Astrocyte of the cerebellum (primary cell): ENCODE data around the gene DNASE1L3.

ENCODE experiments used
- DNase-seq: peaks from one replicate; pipeline ENCODE4 v3.0.0-alpha.2; 2011; ENCODE audit warnings: low read depth
- H3K4me3 ChIP-seq: 2 replicates; pipeline ENCODE4 v1.5.1; 2011; ENCODE audit warnings: mild to moderate bottlenecking, low read depth, low read length, moderate library complexity
- in situ Hi-C: cut with HindIII; loops from 2 replicates; pipeline ENCODE4 v1.10.0; 2017; ENCODE audit warnings: low sequenced_read_pairs
- TF ChIP-seq, protein P1 (sequence below): IDR thresholded peaks from 2 replicates; pipeline ENCODE4 v1.5.1; 2012; ENCODE audit warnings: low read length, low read depth, moderate library complexity, mild to moderate bottlenecking; ENCODE audit errors: missing control alignments

DNASE1L3 gene

DNA sequence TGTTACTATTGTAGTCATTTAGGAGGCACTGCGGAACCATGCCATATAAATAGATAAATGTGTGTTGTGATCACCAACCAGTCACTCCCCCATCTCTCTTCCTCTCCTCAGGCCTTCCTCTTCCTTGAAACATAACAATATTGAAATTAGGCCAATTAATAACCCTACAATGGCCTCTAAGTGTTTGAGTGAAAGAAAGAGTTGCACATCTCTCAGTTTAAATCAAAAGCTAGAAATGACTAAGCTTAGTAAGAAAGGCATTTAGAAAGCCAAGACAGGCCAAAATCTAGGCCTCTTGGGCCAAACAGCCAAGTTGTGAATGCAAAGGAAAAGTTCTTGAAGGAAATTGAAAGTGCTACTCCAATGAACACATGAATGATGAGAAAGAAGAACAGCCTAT lies 8.1 kb upstream of the DNASE1L3 start:
- DNase-seq: no peak
- H3K4me3 ChIP-seq: no peak overlapping the region
- in situ Hi-C loops: no loop called here
- TF ChIP-seq, protein P1, sequence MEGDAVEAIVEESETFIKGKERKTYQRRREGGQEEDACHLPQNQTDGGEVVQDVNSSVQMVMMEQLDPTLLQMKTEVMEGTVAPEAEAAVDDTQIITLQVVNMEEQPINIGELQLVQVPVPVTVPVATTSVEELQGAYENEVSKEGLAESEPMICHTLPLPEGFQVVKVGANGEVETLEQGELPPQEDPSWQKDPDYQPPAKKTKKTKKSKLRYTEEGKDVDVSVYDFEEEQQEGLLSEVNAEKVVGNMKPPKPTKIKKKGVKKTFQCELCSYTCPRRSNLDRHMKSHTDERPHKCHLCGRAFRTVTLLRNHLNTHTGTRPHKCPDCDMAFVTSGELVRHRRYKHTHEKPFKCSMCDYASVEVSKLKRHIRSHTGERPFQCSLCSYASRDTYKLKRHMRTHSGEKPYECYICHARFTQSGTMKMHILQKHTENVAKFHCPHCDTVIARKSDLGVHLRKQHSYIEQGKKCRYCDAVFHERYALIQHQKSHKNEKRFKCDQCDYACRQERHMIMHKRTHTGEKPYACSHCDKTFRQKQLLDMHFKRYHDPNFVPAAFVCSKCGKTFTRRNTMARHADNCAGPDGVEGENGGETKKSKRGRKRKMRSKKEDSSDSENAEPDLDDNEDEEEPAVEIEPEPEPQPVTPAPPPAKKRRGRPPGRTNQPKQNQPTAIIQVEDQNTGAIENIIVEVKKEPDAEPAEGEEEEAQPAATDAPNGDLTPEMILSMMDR: no peak

DNA sequence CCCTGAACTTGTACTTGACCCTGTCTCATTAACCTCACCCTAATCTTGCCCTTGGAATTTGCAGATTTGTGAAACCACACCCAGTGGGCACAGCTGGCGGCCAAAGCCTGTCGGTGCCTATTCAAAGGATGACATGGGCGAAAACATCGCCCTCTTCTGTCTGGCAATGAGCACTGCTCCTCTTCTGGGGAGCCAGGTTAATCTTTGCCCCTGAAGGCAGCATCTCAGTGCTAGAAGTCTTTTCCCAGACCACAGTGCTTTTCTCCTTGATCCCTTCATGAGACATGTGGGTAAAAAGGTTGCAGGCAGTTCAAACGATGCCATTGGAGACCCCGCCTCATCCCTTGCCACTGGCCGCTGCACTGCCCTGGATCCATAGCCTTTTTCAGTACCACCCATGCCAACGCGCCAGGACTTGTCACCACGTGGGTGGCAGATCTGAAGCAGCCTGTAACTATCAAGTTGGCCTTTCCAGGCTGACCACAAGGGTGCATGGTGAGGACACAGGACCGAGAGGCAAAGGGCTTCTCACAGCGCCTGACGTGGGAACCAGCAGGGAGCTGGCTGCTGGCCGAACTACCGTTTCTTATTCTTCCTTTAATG lies 6.5 kb upstream of the DNASE1L3 start:
- peak overlapping the region; percentile 3 for H3K4me3 ChIP-seq
- in situ Hi-C loops: no loop called here
- TF ChIP-seq, protein P1: peak; percentile 88
- peak; percentile 74 for DNase-seq

DNA sequence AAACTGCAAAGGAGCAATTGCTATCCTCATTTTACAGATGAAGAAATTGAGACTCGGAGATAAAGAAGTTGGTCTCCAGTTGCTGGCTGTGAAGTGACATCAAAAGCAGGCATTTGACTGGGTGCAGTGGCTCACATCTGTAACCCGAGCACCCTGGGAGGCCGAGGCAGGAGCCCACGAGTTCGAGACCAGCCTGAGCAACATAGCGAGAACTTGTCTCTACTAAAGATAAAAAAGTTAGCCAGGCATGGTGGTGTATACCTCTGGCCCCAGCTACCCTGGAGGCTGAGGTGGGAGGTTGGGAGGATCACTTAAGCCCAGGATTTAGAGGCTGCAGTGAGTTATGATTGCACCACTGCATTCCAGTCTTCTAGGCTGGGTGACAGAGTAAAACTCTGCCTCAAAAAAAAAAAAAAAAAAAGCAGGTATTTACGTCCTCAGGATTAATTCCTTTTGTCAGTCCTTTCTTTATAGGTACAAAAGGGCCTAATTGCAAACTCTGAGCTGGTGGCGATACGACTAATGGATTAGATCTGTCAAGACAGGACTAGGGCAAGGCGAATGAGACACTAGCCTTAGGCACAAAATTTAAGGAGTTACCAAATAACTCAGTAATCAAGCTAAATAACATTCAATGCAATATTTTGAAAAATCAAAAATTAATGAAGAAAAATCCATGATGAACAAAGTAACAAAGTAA lies 5.9 kb upstream of the DNASE1L3 start:
- no peak overlapping the region for H3K4me3 ChIP-seq
- no peak for DNase-seq
- TF ChIP-seq, protein P1: no peak
- in situ Hi-C loops: no loop called here

DNA sequence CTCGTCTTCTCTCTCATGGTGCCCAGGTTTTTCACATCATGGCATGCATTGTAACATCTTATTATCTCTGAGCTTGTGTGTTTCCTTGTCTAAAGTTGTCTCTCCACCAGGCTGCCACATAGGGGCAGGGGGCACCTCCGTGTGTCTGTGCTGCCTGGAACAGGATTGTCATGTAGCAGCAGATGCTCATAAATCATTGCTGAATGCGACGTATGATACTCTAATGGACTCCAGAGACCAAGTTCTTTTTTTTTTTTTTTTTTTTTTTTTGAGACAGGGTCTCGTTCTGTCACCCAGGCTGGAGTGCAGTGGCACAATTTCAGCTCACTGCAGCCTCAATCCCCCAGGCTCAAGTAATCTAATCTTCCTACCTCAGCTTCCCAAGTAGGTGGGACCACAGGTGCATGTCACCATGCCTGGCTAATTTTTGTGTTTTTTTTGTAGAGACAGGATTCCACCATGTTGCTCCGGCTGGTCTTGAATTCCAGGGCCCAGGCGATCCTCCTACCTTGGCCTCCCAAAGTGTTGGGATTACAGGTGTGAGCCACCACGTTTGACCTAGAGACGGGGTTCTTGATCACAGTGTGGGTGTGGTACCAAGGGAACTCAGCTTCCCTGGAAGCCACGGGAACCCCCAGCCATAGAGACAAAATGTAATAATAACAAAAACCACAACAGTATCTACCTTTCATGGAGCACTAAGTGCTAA lies 4.7 kb upstream of the DNASE1L3 start:
- no peak for DNase-seq
- in situ Hi-C loops: no loop called here
- H3K4me3 ChIP-seq: no peak overlapping the region
- TF ChIP-seq, protein P1: no peak

DNA sequence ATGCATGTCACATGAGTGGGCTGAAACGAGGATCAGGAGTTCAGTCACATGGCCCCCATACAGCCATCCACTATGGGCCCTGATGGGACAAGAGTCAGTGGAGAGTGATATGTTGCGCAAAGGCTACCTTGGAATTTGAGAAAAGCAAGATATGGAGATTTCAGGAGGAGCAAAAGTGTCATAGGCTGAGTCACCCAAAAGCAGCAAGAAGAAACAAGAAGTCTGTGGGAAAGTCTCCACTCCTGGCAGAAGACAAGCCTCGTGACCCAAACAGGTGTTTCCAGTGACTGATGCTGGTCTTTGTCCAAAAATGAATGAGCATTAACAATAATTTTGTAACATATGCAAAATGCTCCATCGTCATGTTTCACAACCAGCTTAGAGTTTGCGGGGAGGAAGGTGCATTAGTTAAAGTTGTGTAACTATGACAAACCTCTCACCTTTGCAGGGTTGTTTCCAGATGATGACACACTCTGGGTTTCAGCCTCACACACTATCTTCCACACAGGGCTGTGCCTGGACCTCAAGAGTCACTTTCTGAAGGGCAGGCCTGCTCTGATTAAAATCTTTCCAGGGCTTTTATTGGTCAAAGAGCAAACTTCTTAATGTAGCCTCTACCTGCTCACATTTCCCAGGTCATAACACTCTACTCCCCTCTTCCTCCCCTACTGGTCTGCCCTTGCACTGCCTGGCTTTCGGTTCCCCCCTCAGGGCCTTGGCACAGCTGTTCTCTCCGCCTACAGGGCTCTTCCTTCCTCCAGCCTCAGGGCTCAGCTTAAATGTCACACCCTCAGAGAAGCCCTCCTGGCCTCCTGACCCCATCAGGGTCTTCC lies 3.9 kb upstream of the DNASE1L3 start:
- in situ Hi-C loops: no loop called here
- no peak overlapping the region for H3K4me3 ChIP-seq
- DNase-seq: no peak
- TF ChIP-seq, protein P1: no peak

DNA sequence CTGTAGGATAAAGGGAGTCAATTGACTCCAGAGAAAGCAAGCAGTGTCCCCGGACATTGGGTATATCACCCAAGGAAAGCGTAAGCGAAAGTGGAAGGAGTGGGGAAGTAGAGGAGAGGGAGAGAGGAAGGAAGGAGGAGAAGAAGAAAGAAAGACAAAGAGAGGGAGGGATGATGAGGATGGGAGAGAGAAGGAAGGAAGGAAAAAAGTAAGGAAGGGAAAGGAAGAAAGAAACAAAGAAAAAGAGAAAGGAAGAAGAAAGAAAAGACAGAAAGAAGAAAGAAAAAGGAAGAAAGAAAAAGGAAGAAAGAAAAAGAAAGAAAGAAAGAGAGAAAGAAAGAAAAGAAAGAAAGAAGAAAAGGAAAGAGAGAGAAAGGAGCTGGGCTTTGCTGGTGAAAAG lies 839 bp downstream of the DNASE1L3 start:
- no peak for DNase-seq
- in situ Hi-C loops: no loop called here
- TF ChIP-seq, protein P1: no peak
- H3K4me3 ChIP-seq: no peak overlapping the region
